ENCODE results near the gene HPF1. TPM values are rescaled to one million over a fixed set of nuclear protein-coding genes. Genes with fewer than 3 reads are reported as not detected.
"Not testable (repeated sequence)": the region's sequence is repeated elsewhere in the genome, so short reads cannot be mapped to it uniquely, and the experiment has no call there.

HPF1 gene
- total and polyA plus RNA-seq, 4 donors, result 8.7 to 15.7 (median 13.0) TPM

- TF ChIP-seq HNF4A (conservative IDR thresholded peaks at IDR 0.05), result no peak
- TF ChIP-seq MAX (IDR thresholded peaks at IDR 0.05), result no peak
Measured at GRCh38 chr4:169773889-169774288, 16.1 kb upstream of the HPF1 start (continued).

GRCh38 chr4:169771556-169772080 is 13.9 kb upstream of the HPF1 start:
- 88% methylated on average over 11 of the region's 11 CpGs for WGBS
- H3K9ac ChIP-seq (ENCODE audit: low read depth in 1 of 2, low read length in 2 of 2); H3K27me3 ChIP-seq (ENCODE audit: control insufficient read depth in 4 of 4, insufficient read depth in 4 of 4, low read length in 3 of 4); H3K36me3 ChIP-seq (ENCODE audit: control insufficient read depth in 4 of 4, insufficient read depth in 3 of 4, low read depth in 1 of 4, low read length in 3 of 4); H3K4me1 ChIP-seq (ENCODE audit: control insufficient read depth in 4 of 4, insufficient read depth in 4 of 4, low read length in 3 of 4); DNase-seq (ENCODE audit: low spot score); H3K27ac ChIP-seq (ENCODE audit: low read depth in 1 of 2, low read length in 2 of 2); H3K4me3 ChIP-seq (ENCODE audit: low read depth in 1 of 3, low read length in 3 of 3); H3K9me3 ChIP-seq (ENCODE audit: control insufficient read depth in 4 of 4, low read length in 3 of 4): not testable (repeated sequence)

GRCh38 chr4:169770416-169770815 is 12.7 kb upstream of the HPF1 start:
- DNase-seq (ENCODE audit: low spot score), result no peak
- TF ChIP-seq NR2F2 (IDR thresholded peaks at IDR 0.05), result no peak
- no peak for TF ChIP-seq ZBTB33 (IDR thresholded peaks at IDR 0.05)
- TF ChIP-seq GABPA (IDR thresholded peaks at IDR 0.05 in 1 of 2, conservative IDR thresholded peaks at IDR 0.05 in 1 of 2), result no peak
- TF ChIP-seq FOXA2 (IDR thresholded peaks at IDR 0.05), result no peak
- TF ChIP-seq JUND (IDR thresholded peaks at IDR 0.05), result no peak
- no peak for TF ChIP-seq YY1 (IDR thresholded peaks at IDR 0.05)
- TF ChIP-seq TAF1 (conservative IDR thresholded peaks at IDR 0.05), result no peak
- TF ChIP-seq REST (IDR thresholded peaks at IDR 0.05), result no peak
- TF ChIP-seq MAX (IDR thresholded peaks at IDR 0.05), result no peak
- TF ChIP-seq HNF4A (conservative IDR thresholded peaks at IDR 0.05), result no peak
- no peak for TF ChIP-seq RAD21 (IDR thresholded peaks at IDR 0.05)
- no peak for TF ChIP-seq RXRA (IDR thresholded peaks at IDR 0.05)
- Histone ChIP-seq H3K9me3 (ENCODE audit: control insufficient read depth in 4 of 4, low read length in 3 of 4) (no peaks in the 10 kb centered on the region), H3K27me3 (ENCODE audit: control insufficient read depth in 4 of 4, insufficient read depth in 4 of 4, low read length in 3 of 4) (peaks cover 0 to under 1% (median 0%) of the 10 kb centered on the region in 4 donors), H3K4me1 (ENCODE audit: control insufficient read depth in 4 of 4, insufficient read depth in 4 of 4, low read length in 3 of 4) (peaks cover 0 to 7% (median 4%) of the 10 kb centered on the region in 4 donors), H3K36me3 (ENCODE audit: control insufficient read depth in 4 of 4, insufficient read depth in 3 of 4, low read depth in 1 of 4, low read length in 3 of 4) (no peaks in the 10 kb centered on the region), H3K4me3 (ENCODE audit: low read depth in 1 of 3, low read length in 3 of 3) (no peak overlapping the region), H3K9ac (ENCODE audit: low read depth in 1 of 2, low read length in 2 of 2) (no peak overlapping the region), H3K27ac (ENCODE audit: low read depth in 1 of 2, low read length in 2 of 2) (no peak overlapping the region)

All from liver (tissue), 9 donors.